SK-N-MC (cell line): ENCODE results near the gene B3GALNT2.
"Not testable (repeated sequence)": the region's sequence is repeated elsewhere in the genome, so short reads cannot be mapped to it uniquely, and the experiment has no call there.

Source experiments
- DNase-seq: peaks from one replicate; pipeline ENCODE4 v3.0.0-alpha.2; 2011; ENCODE audit warnings: low read depth, low spot score
- H3K27ac ChIP-seq: fragments of 200-600 bp; sonication (generic); 2 replicates; pipeline ENCODE4 v1.5.1; 2016; ENCODE audit warnings: mixed run types
- H3K36me3 ChIP-seq: fragments of 200-600 bp; sonication (generic); 2 replicates; pipeline ENCODE4 v1.6.1; 2017; ENCODE audit warnings: antibody characterized with exemption, low read length, mixed read lengths; ENCODE audit not compliant: insufficient read depth
- H3K4me3 ChIP-seq: fragments of 200-600 bp; sonication (generic); 2 replicates; pipeline ENCODE4 v1.5.1; 2016
- H3K9ac ChIP-seq: fragments of 200-600 bp; sonication (generic); 2 replicates; pipeline ENCODE4 v1.8.0; 2017; ENCODE audit warnings: mixed run types, mixed read lengths; ENCODE audit not compliant: insufficient read length
- H3K9me3 ChIP-seq: fragments of 200-600 bp; sonication (generic); 2 replicates; pipeline ENCODE4 v1.6.1; 2017; ENCODE audit warnings: low read depth, mild to moderate bottlenecking, antibody characterized with exemption, low read length, moderate library complexity, mixed read lengths
- EZH2 ChIP-seq: fragments of 200-600 bp; sonication (generic); IDR thresholded peaks from one replicate; pipeline ENCODE4 v1.6.1; 2017; ENCODE audit warnings: antibody characterized with exemption
- FOXP2 ChIP-seq: optimal IDR thresholded peaks from 2 replicates; pipeline ENCODE3; 2011; ENCODE audit warnings: mild to moderate bottlenecking, moderate library complexity; ENCODE audit not compliant: insufficient read depth; ENCODE audit errors: extremely low read length, control extremely low read depth
- POLR2AphosphoS5 ChIP-seq: IDR thresholded peaks from 2 replicates; pipeline ENCODE4 v1.6.1; 2012; ENCODE audit warnings: mild to moderate bottlenecking, low read depth, low read length, borderline replicate concordance

B3GALNT2 gene

DNA sequence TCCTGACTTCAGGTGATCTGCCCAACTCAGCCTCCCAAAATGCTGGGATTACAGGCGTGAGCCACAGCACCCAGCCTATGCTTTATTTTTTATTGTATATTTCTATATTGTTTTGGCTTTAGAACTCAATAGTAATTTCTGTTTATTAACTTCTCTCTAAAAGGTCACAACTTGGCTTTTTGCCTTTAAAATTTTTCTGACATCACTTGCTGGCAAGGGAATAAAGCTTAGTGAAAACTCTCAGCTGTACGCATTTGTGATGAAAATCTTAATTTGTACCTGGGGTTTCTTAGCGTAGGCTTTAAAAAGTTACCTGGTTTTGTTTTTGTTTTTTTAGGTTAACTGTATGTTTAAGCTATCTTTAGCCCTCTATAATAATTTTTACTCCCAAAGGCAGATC is 36.2 kb downstream of the B3GALNT2 start:
- no peak for DNase-seq
- H3K36me3 ChIP-seq, result peaks cover 22% of the 10 kb centered on the region
- no peak overlapping the region for H3K27ac ChIP-seq
- H3K9me3 ChIP-seq, result no peaks in the 10 kb centered on the region
- TF ChIP-seq POLR2AphosphoS5 (no peak), EZH2 (no peak), FOXP2 (no peak)
- no peak overlapping the region for H3K4me3 ChIP-seq
- no peak overlapping the region for H3K9ac ChIP-seq

GRCh38 chr1:235465066-235465465 is 39.2 kb downstream of the B3GALNT2 start:
- TF ChIP-seq FOXP2 (no peak), EZH2 (no peak), POLR2AphosphoS5 (no peak)

GRCh38 chr1:235462832-235463231 is 41.4 kb downstream of the B3GALNT2 start:
- H3K27ac ChIP-seq, H3K4me3 ChIP-seq, DNase-seq, H3K9ac ChIP-seq, H3K9me3 ChIP-seq: not testable (repeated sequence)
- H3K36me3 ChIP-seq, result peaks cover 22% of the 10 kb centered on the region

More at GRCh38 chr1:235465066-235465465, 39.2 kb downstream of the B3GALNT2 start:
- H3K9me3 ChIP-seq, result no peaks in the 10 kb centered on the region
- H3K36me3 ChIP-seq, result peaks cover 22% of the 10 kb centered on the region
- no peak overlapping the region for H3K4me3 ChIP-seq
- H3K9ac ChIP-seq, result no peak overlapping the region
- no peak for DNase-seq
- H3K27ac ChIP-seq, result no peak overlapping the region

DNA sequence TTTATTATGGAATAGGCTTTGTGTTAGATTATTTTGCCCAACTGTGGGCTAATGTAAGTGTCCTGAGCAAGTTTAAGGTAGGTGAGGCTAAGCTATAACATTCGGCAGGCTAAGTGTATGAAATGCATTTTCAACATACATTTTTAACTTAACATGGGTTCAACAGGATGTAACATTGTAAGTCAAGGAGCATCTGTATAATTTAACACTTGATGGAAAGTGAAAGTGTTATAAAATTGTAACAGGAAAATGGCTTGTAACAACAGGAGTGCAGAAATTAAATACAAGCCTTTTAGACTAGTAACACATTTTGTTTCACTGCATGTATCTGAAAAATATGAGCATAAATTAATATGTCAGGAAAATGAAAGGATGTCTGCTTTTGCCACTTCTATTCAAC is 42.3 kb downstream of the B3GALNT2 start:
- DNase-seq, result no peak
- Histone ChIP-seq H3K36me3 (peaks cover 22% of the 10 kb centered on the region), H3K9me3 (no peaks in the 10 kb centered on the region), H3K27ac (no peak overlapping the region), H3K9ac (no peak overlapping the region), H3K4me3 (no peak overlapping the region)
- TF ChIP-seq EZH2, result no peak
- TF ChIP-seq FOXP2, result no peak
- no peak for TF ChIP-seq POLR2AphosphoS5

DNA sequence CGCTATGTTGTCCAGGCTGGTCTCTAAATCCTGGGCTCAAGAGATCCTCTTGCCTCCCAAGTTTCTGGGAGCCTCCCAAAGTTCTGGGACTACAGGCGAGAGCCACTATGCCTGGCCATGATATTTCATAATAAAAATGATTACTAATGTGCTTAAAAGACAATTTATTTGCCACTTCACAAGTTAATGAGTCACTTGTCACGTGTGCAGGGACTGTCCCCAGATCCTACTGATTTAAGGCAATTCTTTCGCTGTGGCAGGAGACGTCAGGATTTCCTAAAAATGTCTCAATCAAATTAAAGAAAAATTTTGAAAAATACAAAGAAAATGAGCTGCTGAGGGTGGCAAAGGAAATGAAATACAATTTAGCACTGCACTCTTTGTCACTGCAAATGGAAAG is 43.5 kb downstream of the B3GALNT2 start:
- H3K36me3 ChIP-seq, result peaks cover 21% of the 10 kb centered on the region
- no peak overlapping the region for H3K9ac ChIP-seq
- no peak for DNase-seq
- no peak overlapping the region for H3K27ac ChIP-seq
- no peak for TF ChIP-seq POLR2AphosphoS5
- TF ChIP-seq FOXP2, result no peak
- no peak for TF ChIP-seq EZH2
- no peaks in the 10 kb centered on the region for H3K9me3 ChIP-seq
- no peak overlapping the region for H3K4me3 ChIP-seq

DNA sequence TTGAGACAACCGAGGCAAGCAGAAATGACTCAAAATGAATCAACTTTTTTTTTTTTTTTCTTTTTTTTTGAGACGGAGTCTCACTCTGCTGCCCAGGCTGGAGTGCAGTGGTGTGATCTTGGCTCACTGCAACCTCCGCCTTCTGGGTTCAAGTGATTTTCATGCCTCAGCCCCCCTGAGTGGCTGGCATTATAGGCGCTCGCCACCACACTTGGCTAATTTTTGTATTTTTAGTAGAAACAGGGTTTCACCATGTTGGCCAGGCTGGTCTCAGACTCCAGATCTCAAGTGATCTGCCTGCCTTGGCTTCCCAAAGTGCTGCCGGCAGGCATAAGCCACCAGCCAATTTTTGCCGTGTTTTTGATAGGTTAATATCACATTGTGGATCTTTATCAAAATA is 46.4 kb downstream of the B3GALNT2 start:
- H3K36me3 ChIP-seq, DNase-seq, H3K27ac ChIP-seq, H3K9me3 ChIP-seq, H3K4me3 ChIP-seq, H3K9ac ChIP-seq: not testable (repeated sequence)

- no peaks in the 10 kb centered on the region for H3K9me3 ChIP-seq
- no peak for TF ChIP-seq FOXP2
- no peak overlapping the region for H3K27ac ChIP-seq
- peaks cover 17% of the 10 kb centered on the region for H3K36me3 ChIP-seq
- no peak overlapping the region for H3K4me3 ChIP-seq
- no peak for DNase-seq
- H3K9ac ChIP-seq, result no peak overlapping the region
Observed at GRCh38 chr1:235455823-235456222, 48.4 kb downstream of the B3GALNT2 start.

DNA sequence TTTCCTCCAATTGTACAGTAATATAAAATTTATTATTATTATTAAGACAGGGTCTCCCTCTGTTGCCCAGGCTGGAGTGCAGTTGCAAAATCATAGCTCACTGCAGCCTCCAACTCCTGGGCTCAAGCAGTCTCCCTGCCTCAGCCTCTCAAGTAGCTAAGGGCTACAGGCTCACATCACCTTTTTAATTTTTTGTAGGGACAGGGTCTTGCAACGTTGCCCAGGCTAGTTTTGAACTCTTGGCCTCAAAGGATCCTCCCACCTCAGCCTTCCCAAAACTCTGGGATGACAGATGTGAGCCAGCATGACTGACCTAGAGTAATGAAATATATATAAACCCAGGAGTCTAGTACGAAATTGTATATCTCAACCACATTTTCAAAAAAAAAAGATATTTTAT is 49.2 kb downstream of the B3GALNT2 start:
- no peak overlapping the region for H3K9ac ChIP-seq
- no peak overlapping the region for H3K27ac ChIP-seq
- no peaks in the 10 kb centered on the region for H3K9me3 ChIP-seq
- no peak for TF ChIP-seq FOXP2
- no peak for TF ChIP-seq POLR2AphosphoS5
- TF ChIP-seq EZH2, result no peak
- no peak overlapping the region for H3K4me3 ChIP-seq
- H3K36me3 ChIP-seq, result peaks cover 24% of the 10 kb centered on the region
- DNase-seq, result no peak

GRCh38 chr1:235454021-235454420 is 50.2 kb downstream of the B3GALNT2 start:
- Histone ChIP-seq H3K27ac (no peak overlapping the region), H3K4me3 (no peak overlapping the region), H3K9ac (no peak overlapping the region), H3K9me3 (no peaks in the 10 kb centered on the region), H3K36me3 (peaks cover 35% of the 10 kb centered on the region)
- no peak for DNase-seq
- TF ChIP-seq POLR2AphosphoS5 (no peak), FOXP2 (no peak), EZH2 (no peak)

DNA sequence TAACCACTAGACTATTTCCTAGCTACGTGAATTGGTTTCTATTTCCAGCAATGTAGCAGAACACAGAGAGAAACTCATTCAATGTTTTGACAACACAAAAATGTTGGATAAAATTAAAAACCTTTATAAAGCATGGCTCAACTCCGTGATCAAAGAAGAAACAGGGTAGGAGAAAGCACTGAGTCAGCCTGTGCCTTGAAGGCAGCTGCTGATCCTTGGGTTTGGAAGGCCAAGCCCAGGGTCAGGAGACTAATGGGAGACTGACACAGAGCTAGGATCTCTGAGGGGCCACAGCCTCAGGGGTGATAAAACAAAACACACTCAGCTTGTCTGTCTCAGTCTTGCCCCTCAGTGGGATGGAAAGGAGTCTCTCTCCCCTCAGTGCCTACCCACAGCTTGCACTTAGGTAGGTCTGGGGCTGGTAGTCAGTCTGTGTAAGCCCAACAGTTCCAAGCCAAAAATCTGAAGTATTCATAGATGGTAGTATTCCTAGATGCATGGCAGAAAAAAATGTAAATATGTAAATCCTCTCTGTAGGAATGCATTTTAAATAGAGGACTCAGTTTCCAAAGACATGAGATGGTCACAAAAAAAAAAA is 53.3 kb downstream of the B3GALNT2 start:
- no peaks in the 10 kb centered on the region for H3K9me3 ChIP-seq
- no peak overlapping the region; the same call in 1 of the 2 replicates for H3K27ac ChIP-seq
- H3K9ac ChIP-seq, result no peak overlapping the region
- TF ChIP-seq FOXP2 (no peak), POLR2AphosphoS5 (no peak), EZH2 (no peak)
- H3K4me3 ChIP-seq, result no peak overlapping the region
- H3K36me3 ChIP-seq, result peaks cover 52% of the 10 kb centered on the region
- no peak for DNase-seq
